Skeletal muscle satellite cell (primary cell): ENCODE data around the gene CCDC97.

ENCODE experiments used
- H3K27me3 ChIP-seq: 2 replicates; pipeline ENCODE4 v1.7.0; 2013; ENCODE audit warnings: low read length; ENCODE audit not compliant: control insufficient read depth, insufficient read depth
- H3K36me3 ChIP-seq: 2 replicates; pipeline ENCODE4 v1.7.0; 2013; ENCODE audit warnings: mild to moderate bottlenecking, control low read depth, low read length; ENCODE audit not compliant: insufficient read depth
- H3K4me1 ChIP-seq: 2 replicates; pipeline ENCODE4 v1.7.0; 2013; ENCODE audit warnings: low read length; ENCODE audit not compliant: control insufficient read depth, insufficient read depth
- H3K4me2 ChIP-seq: 2 replicates; pipeline ENCODE4 v1.7.0; 2013; ENCODE audit warnings: mild to moderate bottlenecking, low read length
- H3K4me3 ChIP-seq: 2 replicates; pipeline ENCODE4 v1.7.0; 2013; ENCODE audit warnings: low read length
- H3K9ac ChIP-seq: 2 replicates; pipeline ENCODE4 v1.7.0; 2013; ENCODE audit warnings: mild to moderate bottlenecking, low read depth, low read length, moderate library complexity
- H3K9me3 ChIP-seq: replicated peaks from 2 replicates; pipeline ENCODE4 v1.7.0; 2013; ENCODE audit warnings: mild to moderate bottlenecking, control low read depth, low read length

CCDC97 gene

DNA sequence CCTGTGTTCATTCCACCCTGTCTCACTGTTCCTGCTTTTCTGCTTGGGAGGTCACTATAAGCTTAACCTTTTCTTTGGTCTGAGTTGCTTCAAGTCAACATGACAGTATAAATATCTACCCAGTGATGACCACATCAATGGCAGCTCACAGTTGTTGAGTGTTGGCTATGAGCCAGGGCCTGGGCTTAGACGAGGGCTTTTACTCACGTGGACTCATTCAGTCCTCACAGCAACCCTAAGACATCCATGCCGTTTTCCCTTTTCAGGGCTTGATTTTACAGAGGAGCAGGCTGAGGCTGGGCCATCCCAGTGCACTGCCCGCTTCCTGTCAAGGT lies 10.2 kb upstream of the CCDC97 start:
- H3K4me1 ChIP-seq, result peaks cover 34% of the 10 kb centered on the region
- H3K4me2 ChIP-seq, result peak overlapping the region; percentile 37
- peaks cover 94% of the 10 kb centered on the region for H3K36me3 ChIP-seq
- H3K27me3 ChIP-seq, result no peaks in the 10 kb centered on the region
- H3K4me3 ChIP-seq, result no peak overlapping the region
- H3K9ac ChIP-seq, result peak overlapping the region; percentile 65
- no peaks in the 10 kb centered on the region for H3K9me3 ChIP-seq

DNA sequence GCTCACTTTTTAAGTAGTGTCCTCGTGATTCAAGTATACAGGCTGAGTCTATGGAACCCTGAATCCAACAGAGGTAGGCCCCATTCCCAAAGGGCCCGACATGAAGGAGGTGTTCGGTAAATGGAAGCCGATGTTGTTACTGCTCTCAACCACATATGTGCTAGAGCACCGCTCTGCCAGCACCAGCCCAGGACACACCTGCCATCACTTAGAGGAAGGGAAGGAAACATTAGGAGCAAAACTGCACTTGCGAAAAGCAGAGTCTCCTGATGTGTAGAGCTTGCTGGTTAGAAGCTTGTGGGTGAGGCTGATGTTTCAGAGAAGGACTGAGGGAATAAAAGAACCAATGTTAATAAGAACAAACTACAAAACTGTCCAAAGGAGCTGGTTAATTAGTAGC lies 9.4 kb upstream of the CCDC97 start:
- peaks cover 93% of the 10 kb centered on the region for H3K36me3 ChIP-seq
- H3K4me3 ChIP-seq, result no peak overlapping the region
- H3K27me3 ChIP-seq, result no peaks in the 10 kb centered on the region
- H3K4me2 ChIP-seq, result no peak overlapping the region
- H3K4me1 ChIP-seq, result peaks cover 34% of the 10 kb centered on the region
- peak overlapping the region; percentile 7 for H3K9ac ChIP-seq
- no peaks in the 10 kb centered on the region for H3K9me3 ChIP-seq

DNA sequence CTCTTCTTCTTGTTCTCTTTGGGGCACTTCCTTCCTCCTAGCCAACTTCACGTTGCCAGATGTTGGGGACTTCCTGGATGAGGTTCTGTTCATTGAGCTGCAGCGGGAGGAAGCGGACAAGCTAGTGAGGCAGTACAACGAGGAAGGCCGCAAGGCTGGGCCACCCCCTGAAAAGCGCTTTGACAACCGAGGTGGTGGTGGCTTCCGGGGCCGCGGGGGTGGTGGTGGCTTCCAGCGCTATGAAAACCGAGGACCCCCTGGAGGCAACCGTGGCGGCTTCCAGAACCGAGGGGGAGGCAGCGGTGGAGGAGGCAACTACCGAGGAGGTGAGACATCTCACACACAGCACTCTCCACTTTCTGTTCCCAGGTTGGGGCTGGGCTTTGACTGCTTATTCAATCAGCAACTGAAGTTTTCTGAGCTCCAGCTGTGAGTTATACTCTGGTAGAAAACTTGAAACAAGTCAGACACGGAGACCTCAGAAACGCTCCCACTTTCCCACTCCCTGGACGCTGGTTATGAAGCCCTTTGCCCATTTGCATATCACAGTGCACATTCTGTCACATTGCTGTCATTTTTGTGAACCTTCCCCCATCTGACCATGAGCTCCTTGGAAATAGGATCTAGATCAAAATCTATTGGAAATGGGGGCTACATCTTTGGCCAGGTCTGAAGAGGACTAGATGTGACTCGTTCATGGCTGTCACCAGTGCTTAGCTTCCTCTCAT lies 7.2 kb upstream of the CCDC97 start:
- no peak overlapping the region for H3K9ac ChIP-seq
- H3K4me2 ChIP-seq, result no peak overlapping the region
- no peaks in the 10 kb centered on the region for H3K9me3 ChIP-seq
- H3K4me1 ChIP-seq, result peaks cover 24% of the 10 kb centered on the region
- peaks cover 92% of the 10 kb centered on the region for H3K36me3 ChIP-seq
- H3K27me3 ChIP-seq, result no peaks in the 10 kb centered on the region
- no peak overlapping the region for H3K4me3 ChIP-seq

DNA sequence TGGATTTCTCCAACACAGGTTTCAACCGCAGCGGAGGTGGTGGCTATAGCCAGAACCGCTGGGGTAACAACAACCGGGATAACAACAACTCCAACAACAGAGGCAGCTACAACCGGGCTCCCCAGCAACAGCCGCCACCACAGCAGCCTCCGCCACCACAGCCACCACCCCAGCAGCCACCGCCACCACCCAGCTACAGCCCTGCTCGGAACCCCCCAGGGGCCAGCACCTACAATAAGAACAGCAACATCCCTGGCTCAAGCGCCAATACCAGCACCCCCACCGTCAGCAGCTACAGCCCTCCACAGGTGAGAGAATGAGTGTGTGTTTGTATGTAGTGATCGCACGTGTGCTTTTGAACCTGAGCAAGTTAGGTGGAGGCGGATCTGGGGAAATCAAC lies 6.0 kb upstream of the CCDC97 start:
- H3K9ac ChIP-seq, result no peak overlapping the region
- no peaks in the 10 kb centered on the region for H3K9me3 ChIP-seq
- H3K4me1 ChIP-seq, result peaks cover 21% of the 10 kb centered on the region
- peaks cover 88% of the 10 kb centered on the region for H3K36me3 ChIP-seq
- no peaks in the 10 kb centered on the region for H3K27me3 ChIP-seq
- H3K4me2 ChIP-seq, result no peak overlapping the region
- H3K4me3 ChIP-seq, result no peak overlapping the region

DNA sequence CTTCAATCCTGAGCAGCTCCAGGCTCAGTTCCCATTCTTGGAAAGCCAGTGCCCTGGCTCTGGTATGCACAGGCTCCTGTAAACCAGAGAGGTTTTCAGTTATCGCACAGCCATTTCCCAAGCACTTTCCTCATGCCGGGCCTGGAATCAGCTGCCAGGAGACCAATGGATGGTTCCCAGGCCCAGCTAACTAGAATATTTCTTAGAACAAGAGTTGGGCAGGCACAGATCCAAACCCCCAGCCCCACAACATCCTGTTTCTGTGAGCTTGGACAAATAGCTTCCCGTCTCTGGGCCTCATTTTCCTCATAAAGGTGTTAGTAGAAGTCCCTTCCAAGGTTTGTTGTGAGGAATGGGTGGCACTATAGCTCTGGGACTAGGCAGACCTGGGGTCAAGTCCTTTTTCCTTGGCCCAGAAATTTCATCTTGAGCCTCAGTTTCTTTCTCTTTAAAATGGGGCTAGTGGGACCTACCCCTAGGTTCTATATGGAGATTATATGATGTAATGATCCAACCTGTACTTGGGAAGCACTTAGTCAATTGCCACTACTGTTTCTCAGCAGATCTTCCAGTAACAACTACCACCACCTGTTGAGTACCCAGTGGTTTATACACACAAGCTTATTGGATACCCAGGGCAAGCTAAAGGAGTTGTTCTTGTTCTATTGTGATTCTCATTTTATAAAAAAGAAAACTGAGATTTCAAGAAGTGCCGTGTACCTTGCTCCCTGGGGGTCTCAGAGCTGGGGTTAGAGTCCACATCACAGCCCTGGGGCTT lies 5.1 kb upstream of the CCDC97 start:
- Histone ChIP-seq H3K4me2 (no peak overlapping the region), H3K4me3 (no peak overlapping the region), H3K4me1 (peaks cover 17% of the 10 kb centered on the region), H3K9ac (no peak overlapping the region), H3K27me3 (no peaks in the 10 kb centered on the region), H3K36me3 (peaks cover 81% of the 10 kb centered on the region), H3K9me3 (no peaks in the 10 kb centered on the region)

DNA sequence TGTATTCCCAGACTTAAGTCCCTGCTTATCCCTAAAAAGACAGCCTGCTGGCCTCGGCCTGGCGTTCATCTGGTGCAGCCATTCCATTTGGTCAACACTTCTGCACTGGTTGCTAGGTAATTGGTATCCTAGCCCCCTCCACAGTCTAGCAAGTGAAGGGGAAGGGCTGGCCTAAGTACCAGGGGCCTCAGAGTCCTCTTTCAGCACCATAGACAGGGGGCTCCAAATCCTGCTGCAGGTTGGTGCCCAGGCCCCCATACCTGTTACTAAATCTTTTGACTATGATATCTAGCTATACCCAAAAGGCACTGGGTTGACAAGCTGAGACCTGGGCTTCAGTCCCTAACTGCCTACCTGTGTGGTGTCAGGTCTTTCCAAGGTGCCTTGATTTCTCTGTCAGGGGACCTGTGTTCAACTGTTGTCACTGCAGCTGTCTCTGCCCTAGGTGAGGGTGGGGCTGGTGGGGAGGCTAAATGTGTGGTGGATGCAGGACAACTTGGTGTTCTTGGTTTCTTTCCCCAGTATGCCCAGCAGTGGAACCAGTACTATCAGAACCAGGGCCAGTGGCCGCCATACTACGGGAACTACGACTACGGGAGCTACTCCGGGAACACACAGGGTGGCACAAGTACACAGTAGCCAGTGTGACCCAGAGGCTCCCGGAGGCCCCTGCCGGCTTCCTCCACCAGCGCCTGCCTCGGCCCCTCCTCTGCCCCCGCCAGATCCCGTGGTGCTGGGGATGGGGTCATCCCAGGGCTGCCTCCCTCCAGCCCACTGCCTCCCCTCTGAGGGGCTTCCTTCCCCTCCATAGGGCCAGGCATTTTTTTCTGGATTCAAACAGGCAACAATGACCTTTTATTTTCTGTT lies 3.8 kb upstream of the CCDC97 start:
- Histone ChIP-seq H3K4me1 (peaks cover 17% of the 10 kb centered on the region), H3K27me3 (no peaks in the 10 kb centered on the region), H3K9me3 (no peaks in the 10 kb centered on the region), H3K4me3 (no peak overlapping the region), H3K36me3 (peaks cover 68% of the 10 kb centered on the region), H3K4me2 (no peak overlapping the region), H3K9ac (no peak overlapping the region)

DNA sequence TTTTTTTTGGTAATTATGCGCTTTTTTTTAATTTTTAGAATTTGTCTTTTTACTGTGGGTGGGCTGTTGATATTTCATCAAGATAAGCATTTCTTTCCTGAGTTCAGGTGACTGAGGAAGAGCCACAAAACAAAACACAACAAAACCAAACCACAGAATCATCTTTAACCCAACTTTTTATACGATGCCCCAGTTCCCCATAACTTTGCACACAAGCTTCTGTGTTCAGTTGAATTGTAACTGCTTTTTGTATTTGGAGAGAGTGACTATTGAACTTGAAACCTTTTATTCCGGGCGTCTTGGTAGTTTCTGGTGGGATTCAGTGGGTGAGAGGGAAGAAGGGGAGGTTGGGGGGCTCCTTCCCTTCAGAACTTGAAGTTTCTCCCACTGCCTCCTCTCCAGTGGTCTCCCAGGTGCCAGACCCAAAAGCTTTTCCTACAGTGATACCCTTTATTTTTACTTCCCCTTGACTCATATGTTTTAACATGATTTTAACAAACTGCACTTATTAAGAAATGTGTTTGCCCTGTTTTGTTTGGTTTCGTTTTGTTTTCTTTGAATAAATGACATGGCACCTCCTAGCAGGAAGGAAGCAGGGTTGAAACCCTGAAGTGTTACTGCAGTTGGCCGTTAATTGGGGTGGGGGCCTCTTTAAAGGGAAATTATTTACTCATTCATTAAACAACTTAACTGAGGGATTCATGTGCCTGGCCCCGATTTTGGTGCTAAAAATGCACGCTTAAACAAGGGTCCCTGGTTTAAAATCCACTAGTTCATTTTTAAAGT lies 2.7 kb upstream of the CCDC97 start:
- H3K36me3 ChIP-seq, result peaks cover 60% of the 10 kb centered on the region
- peaks cover 24% of the 10 kb centered on the region for H3K4me1 ChIP-seq
- no peak overlapping the region for H3K4me3 ChIP-seq
- no peaks in the 10 kb centered on the region for H3K27me3 ChIP-seq
- H3K9me3 ChIP-seq, result no peaks in the 10 kb centered on the region
- H3K4me2 ChIP-seq, result no peak overlapping the region
- no peak overlapping the region for H3K9ac ChIP-seq

DNA sequence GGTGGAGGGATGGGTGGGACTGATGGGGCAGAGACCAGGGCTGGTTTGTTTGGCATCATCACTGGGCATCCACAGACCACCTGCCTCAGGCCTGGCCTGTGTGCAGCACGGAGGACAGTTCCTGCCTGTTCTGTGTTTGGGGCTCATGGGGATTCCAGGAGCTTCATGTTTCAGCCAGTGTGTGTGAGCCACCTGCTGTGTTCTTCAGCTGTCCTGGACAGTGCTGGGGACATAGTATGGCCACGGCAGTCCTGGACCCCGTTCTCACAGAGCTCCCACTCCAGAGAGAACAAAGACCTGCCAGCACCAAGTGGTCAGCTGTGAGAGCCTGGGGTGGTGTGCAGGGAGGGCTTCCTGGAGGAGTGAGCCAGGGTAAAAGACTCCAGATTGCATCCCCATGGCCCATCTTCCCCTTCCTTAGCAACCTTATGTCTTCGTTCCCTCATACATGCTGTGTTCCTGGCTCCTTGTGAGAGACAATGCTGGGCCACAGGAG lies 2.0 kb upstream of the CCDC97 start:
- Histone ChIP-seq H3K9me3 (no peaks in the 10 kb centered on the region), H3K4me2 (no peak overlapping the region), H3K27me3 (no peaks in the 10 kb centered on the region), H3K4me3 (no peak overlapping the region), H3K4me1 (peaks cover 24% of the 10 kb centered on the region), H3K9ac (peak overlapping the region; percentile 49), H3K36me3 (peaks cover 60% of the 10 kb centered on the region)

DNA sequence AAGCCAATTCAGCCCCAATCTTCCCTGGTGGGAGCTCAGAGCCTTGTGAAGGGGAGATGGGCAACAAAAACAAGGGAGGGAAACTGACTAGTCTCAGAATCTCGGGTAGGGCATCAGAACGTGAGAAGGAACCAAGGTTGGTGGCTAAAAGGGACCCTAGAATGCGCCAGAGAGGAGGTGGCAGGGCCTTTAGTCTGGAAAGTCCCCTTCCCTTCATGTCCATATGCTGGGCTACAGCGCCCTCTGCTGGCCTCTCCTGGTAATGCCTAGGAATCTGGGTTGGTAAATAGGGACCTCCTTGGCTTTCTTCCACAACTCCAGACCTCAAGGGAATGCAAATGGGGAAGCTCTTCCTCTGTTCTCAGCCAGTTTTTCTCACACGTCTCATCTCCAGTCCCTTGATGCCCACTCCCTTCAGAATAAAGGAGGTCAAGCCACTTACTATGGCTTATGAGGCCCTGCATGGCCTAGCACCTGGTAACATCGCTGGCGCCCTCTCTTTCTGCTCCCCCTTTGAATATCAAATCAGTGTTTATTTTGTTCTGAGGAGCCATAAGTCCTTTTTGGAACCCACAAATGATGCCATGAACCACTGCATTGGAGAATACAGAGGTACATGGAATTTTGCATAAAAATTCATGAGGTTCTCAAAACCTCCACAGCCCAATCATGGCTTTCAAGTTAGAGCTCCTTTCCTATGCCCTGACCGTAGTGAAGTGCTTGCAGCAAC lies 1.4 kb upstream of the CCDC97 start:
- H3K9ac ChIP-seq, result peak overlapping the region; percentile 95
- peak overlapping the region; percentile 91 for H3K4me2 ChIP-seq
- peak overlapping the region; percentile 79 for H3K4me3 ChIP-seq
- H3K9me3 ChIP-seq, result no peaks in the 10 kb centered on the region
- H3K36me3 ChIP-seq, result peaks cover 60% of the 10 kb centered on the region
- peaks cover 24% of the 10 kb centered on the region for H3K4me1 ChIP-seq
- no peaks in the 10 kb centered on the region for H3K27me3 ChIP-seq

DNA sequence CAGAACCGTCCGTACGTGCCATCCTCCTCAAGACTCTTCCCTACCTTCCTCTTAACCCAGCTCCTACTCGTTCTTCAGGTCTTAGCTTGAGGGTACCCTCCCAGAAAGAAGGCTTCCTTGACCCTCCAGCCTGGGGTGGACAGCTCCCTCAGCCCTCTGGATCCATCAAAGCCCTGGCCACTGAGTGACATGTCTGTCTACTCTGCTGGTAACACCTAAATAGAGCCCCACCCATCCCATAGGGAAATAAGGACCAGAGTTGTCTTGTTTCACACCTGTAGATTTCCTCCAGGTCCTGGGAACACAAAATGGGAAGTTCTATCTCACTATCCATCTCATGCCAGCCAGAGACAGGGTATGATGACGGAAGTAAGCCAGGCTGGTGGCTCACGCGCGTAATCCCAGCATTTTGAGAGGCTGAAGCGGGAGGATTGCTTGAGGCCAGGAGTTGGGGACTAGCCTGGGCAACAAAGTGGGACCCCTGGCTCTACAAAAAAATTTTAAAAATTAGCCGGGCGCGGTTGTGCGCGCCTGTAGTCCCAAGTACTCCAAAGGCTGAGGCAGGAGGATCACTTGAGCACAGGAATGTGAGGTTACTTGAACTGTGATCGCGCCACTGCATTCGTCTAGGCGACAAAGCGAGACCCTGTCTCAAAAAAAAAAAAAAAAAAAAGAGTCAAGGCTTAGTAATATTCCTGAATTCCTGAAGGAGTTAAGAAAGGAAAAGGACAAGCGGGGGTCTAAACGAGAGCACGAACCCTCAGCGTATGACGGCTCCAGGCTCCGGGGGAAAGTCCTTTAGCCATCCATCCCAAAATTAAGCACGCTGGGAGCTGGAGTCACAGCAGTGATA lies 566 bp upstream of the CCDC97 start:
- Histone ChIP-seq H3K4me2 (peak overlapping the region; percentile 91), H3K9me3 (no peaks in the 10 kb centered on the region), H3K27me3 (no peaks in the 10 kb centered on the region), H3K4me1 (peaks cover 24% of the 10 kb centered on the region), H3K36me3 (peaks cover 55% of the 10 kb centered on the region), H3K9ac (peak overlapping the region; percentile 95), H3K4me3 (peak overlapping the region; percentile 79)
